ENCODE data around the gene CALR3. TPM values are rescaled to one million over a fixed set of nuclear protein-coding genes. Genes with fewer than 3 reads are reported as not detected.

Gene CALR3
- total and polyA plus RNA-seq, 10 of the 15 experiments (the other 5 are each of a cell fraction or from before 2014, with no cell fraction given), result 0.05 to 0.45 (median 0.12) TPM; not detected in 2

GRCh38 chr19:16435999-16436650 is 59.8 kb downstream of the CALR3 start (continued):
- TF ChIP-seq ZBTB4 (CRISPR knock-in tag; IDR thresholded peaks at IDR 0.05) (no peak), POLR2AphosphoS2 (IDR thresholded peaks at IDR 0.05; ENCODE audit: low read depth, low read length) (no peak), RCOR1 (conservative IDR thresholded peaks at IDR 0.05; ENCODE audit: low read depth, low read length) (no peak), MTA2 (IDR thresholded peaks at IDR 0.05; ENCODE audit: low read depth) (no peak), E4F1 (IDR thresholded peaks at IDR 0.05; ENCODE audit: borderline replicate concordance, partially characterized antibody) (no peak), STAT1 (conservative IDR thresholded peaks at IDR 0.05) (no peak), BACH1 (IDR thresholded peaks at IDR 0.05; ENCODE audit: borderline replicate concordance) (no peak), POU2F2 (IDR thresholded peaks at IDR 0.05; ENCODE audit: borderline replicate concordance, low read depth, low read length) (peak; percentile 59; the same call in 1 of the 3 replicates), USF1 (IDR thresholded peaks at IDR 0.05; ENCODE audit: borderline replicate concordance, extremely low read length, insufficient read depth, low read depth, low read length) (peak; percentile 35)

Data from GM12878 (cell line).